Measurements from ENCODE around the gene POLR1A.

POLR1A gene

GRCh38 chr2:85994897-85995647, 110.6 kb downstream of the POLR1A start:
- CTCF ChIA-PET: interaction anchor here (0.7 to 2.0 kb wide), 3 partner anchors 11 to 168 kb away, joined by 4 to 9 read pairs (median 4); no protein-coding TSS in a partner anchor
- H3K36me3 ChIP-seq (ENCODE audit: control insufficient read depth in 2 of 2, insufficient read depth in 1 of 2, low read length in 2 of 2): no peaks in the 10 kb centered on the region
- H3K9me3 ChIP-seq (ENCODE audit: control insufficient read depth, insufficient read depth, low read depth, low read length): no peaks in the 10 kb centered on the region
- POLR2A ChIA-PET: interaction anchor here (0.7 kb wide), 1 partner anchor 980 kb away, joined by 3 read pairs; no protein-coding TSS in a partner anchor
- H3K27ac ChIP-seq (ENCODE audit: extremely low read depth, low read depth, low read length): no peak overlapping the region
- H3K4me3 ChIP-seq (ENCODE audit: low read depth, low read length): no peak overlapping the region
- H3K4me1 ChIP-seq (ENCODE audit: control insufficient read depth, insufficient read depth, low read length): no peaks in the 10 kb centered on the region
- no peak for TF ChIP-seq ZNF624 (tag by site-specific recombination; IDR thresholded peaks at IDR 0.05)
- no peak for TF ChIP-seq ZNF596 (tag by site-specific recombination; IDR thresholded peaks at IDR 0.05)
- TF ChIP-seq ZBTB8A (tag by site-specific recombination; IDR thresholded peaks at IDR 0.05): no peak
- TF ChIP-seq ZNF19 (tag by site-specific recombination; IDR thresholded peaks at IDR 0.05; ENCODE audit: low read depth): no peak
- no peak for TF ChIP-seq ZNF112 (tag by site-specific recombination; IDR thresholded peaks at IDR 0.05)
- no peak for TF ChIP-seq KLF10 (tag by site-specific recombination; IDR thresholded peaks at IDR 0.05)
- TF ChIP-seq ZNF837 (tag by site-specific recombination; IDR thresholded peaks at IDR 0.05): no peak
- no peak for TF ChIP-seq ZNF785 (tag by site-specific recombination; IDR thresholded peaks at IDR 0.05)
- TF ChIP-seq ZBTB7A (tag by site-specific recombination; IDR thresholded peaks at IDR 0.05; ENCODE audit: low read depth): no peak
- TF ChIP-seq ZNF544 (tag by site-specific recombination; IDR thresholded peaks at IDR 0.05): no peak
- no peak for TF ChIP-seq ZNF768 (tag by site-specific recombination; IDR thresholded peaks at IDR 0.05)
- no peak for TF ChIP-seq ZFP3 (tag by site-specific recombination; IDR thresholded peaks at IDR 0.05; ENCODE audit: low read depth)
- no peak for TF ChIP-seq ZIC2 (tag by site-specific recombination; IDR thresholded peaks at IDR 0.05)
- no peak for TF ChIP-seq ZNF221 (tag by site-specific recombination; IDR thresholded peaks at IDR 0.05; ENCODE audit: borderline replicate concordance)
- no peak for TF ChIP-seq ZBTB48 (tag by site-specific recombination; IDR thresholded peaks at IDR 0.05)
- no peak for TF ChIP-seq ZNF548 (tag by site-specific recombination; IDR thresholded peaks at IDR 0.05)
- TF ChIP-seq ZNF555 (tag by site-specific recombination; conservative IDR thresholded peaks at IDR 0.05): no peak
- TF ChIP-seq ZNF366 (tag by site-specific recombination; conservative IDR thresholded peaks at IDR 0.05): no peak

DNA sequence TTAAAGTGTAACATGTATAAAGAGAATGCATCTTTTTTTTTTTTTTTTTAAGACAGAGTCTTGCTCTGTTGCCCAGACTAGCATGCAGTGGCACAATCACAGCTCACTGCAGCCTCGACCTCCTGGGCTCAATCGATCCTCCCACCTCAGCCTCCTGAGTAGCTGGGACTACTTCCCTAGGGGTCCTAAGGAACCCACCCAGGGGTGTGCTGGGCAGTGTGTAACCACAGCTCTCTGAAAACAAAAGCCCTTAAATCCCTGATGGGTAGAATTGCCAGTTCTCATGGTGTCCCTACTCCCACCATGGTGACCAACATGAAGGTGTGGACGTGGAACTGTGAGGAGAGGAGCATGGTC, 111.3 kb downstream of the POLR1A start:
- TF ChIP-seq ZNF843 (tag by site-specific recombination; IDR thresholded peaks at IDR 0.05) (no peak), EGR2 (tag by site-specific recombination; IDR thresholded peaks at IDR 0.05; ENCODE audit: low read depth) (no peak), HOXD13 (CRISPR knock-in tag; IDR thresholded peaks at IDR 0.05; ENCODE audit: borderline replicate concordance) (no peak), ZNF214 (tag by site-specific recombination; IDR thresholded peaks at IDR 0.05; ENCODE audit: borderline replicate concordance) (no peak), ZNF529 (tag by site-specific recombination; IDR thresholded peaks at IDR 0.05; ENCODE audit: insufficient replicate concordance) (no peak), ZNF292 (tag by site-specific recombination; IDR thresholded peaks at IDR 0.05; ENCODE audit: borderline replicate concordance, low read depth) (no peak), ZFP37 (tag by site-specific recombination; IDR thresholded peaks at IDR 0.05) (no peak), ZNF324 (tag by site-specific recombination; IDR thresholded peaks at IDR 0.05) (no peak), ZNF248 (tag by site-specific recombination; IDR thresholded peaks at IDR 0.05) (no peak), SP7 (tag by site-specific recombination; IDR thresholded peaks at IDR 0.05) (no peak), ZNF514 (tag by site-specific recombination; IDR thresholded peaks at IDR 0.05) (no peak), ZNF561 (tag by site-specific recombination; IDR thresholded peaks at IDR 0.05; ENCODE audit: borderline replicate concordance) (no peak), ZNF560 (tag by site-specific recombination; IDR thresholded peaks at IDR 0.05; ENCODE audit: borderline replicate concordance) (no peak), ZNF610 (tag by site-specific recombination; IDR thresholded peaks at IDR 0.05; ENCODE audit: borderline replicate concordance) (no peak), ZNF341 (tag by site-specific recombination; IDR thresholded peaks at IDR 0.05; ENCODE audit: low read depth) (no peak), ZNF16 (tag by site-specific recombination; IDR thresholded peaks at IDR 0.05; ENCODE audit: low read depth) (no peak), ZSCAN4 (tag by site-specific recombination; IDR thresholded peaks at IDR 0.05) (no peak)
- Histone ChIP-seq H3K9me3 (ENCODE audit: control insufficient read depth, insufficient read depth, low read depth, low read length) (no peaks in the 10 kb centered on the region), H3K36me3 (ENCODE audit: control insufficient read depth in 2 of 2, insufficient read depth in 1 of 2, low read length in 2 of 2) (no peaks in the 10 kb centered on the region), H3K4me3 (ENCODE audit: low read depth, low read length) (no peak overlapping the region), H3K4me1 (ENCODE audit: control insufficient read depth, insufficient read depth, low read length) (no peaks in the 10 kb centered on the region), H3K27ac (ENCODE audit: extremely low read depth, low read depth, low read length) (no peak overlapping the region)
- CTCF ChIA-PET: interaction anchor here (0.7 kb wide), 1 partner anchor 119 kb away, joined by 4 read pairs; no protein-coding TSS in a partner anchor
- POLR2A ChIA-PET: interaction anchor here (0.7 kb wide), 1 partner anchor 979 kb away, joined by 3 read pairs; no protein-coding TSS in a partner anchor
